OCI-LY7 (cell line): ENCODE data around the gene UBE4A. TPM values are rescaled to one million over a fixed set of nuclear protein-coding genes. Genes with fewer than 3 reads are reported as not detected.

Source experiments
- BruUV-seq: library from RNA; stranded (reverse); fragments of 400-500 nt; replicated peaks from 2 replicates; lab custom pipeline; 2021; lab: Mats Ljungman, UMichigan
- CTCF ChIA-PET: fragments of 300-600 bp; sonication (Branson Sonifier 250); formaldehyde crosslinking; loops from one replicate; lab custom pipeline; 2022; ENCODE audit warnings: antibody characterized with exemption; ENCODE audit not compliant: unreplicated experiment; lab: Charles Lee
- POLR2A ChIA-PET: fragments of 300-600 bp; sonication (Branson Sonifier 250); formaldehyde crosslinking; loops from one replicate; lab custom pipeline; 2022; ENCODE audit warnings: antibody characterized with exemption; lab: Charles Lee
- DNase-seq: peaks from one replicate; pipeline ENCODE4 v3.0.0-alpha.2; 2015; ENCODE audit warnings: low spot score
- H2AFZ ChIP-seq: fragments of 200-600 bp; sonication (generic), shearing (Covaris generic); 2 replicates; pipeline ENCODE4 v1.6.1; 2014; ENCODE audit warnings: mild to moderate bottlenecking, antibody characterized with exemption, low read length, moderate library complexity
- H3K27ac ChIP-seq: fragments of 200-600 bp; sonication (generic); 2 replicates; pipeline ENCODE4 v1.5.1; 2014; ENCODE audit warnings: mixed run types, low read depth, mild to moderate bottlenecking, moderate library complexity, low read length, inconsistent platforms; ENCODE audit not compliant: poor library complexity, severe bottlenecking
- H3K36me3 ChIP-seq: fragments of 200-600 bp; sonication (generic); 2 replicates; pipeline ENCODE4 v1.6.1; 2014; ENCODE audit warnings: mild to moderate bottlenecking, antibody characterized with exemption, low read length, moderate library complexity, mixed read lengths; ENCODE audit not compliant: insufficient read depth
- H3K4me1 ChIP-seq: fragments of 200-600 bp; sonication (generic); 2 replicates; pipeline ENCODE4 v1.5.1; 2014; ENCODE audit warnings: mild to moderate bottlenecking, low read length; ENCODE audit not compliant: insufficient read depth, poor library complexity, severe bottlenecking
- H3K4me2 ChIP-seq: fragments of 200-600 bp; sonication (generic); 2 replicates; pipeline ENCODE4 v1.6.1; 2014; ENCODE audit warnings: mild to moderate bottlenecking, low read length
- H3K4me3 ChIP-seq: fragments of 200-600 bp; sonication (generic); 2 replicates; pipeline ENCODE4 v1.5.1; 2014; ENCODE audit warnings: mild to moderate bottlenecking, low read depth, low read length; ENCODE audit not compliant: poor library complexity, severe bottlenecking
- H3K79me2 ChIP-seq: fragments of 200-600 bp; sonication (generic); 2 replicates; pipeline ENCODE4 v1.6.1; 2016; ENCODE audit warnings: low read depth, mild to moderate bottlenecking, low read length, moderate library complexity, mixed read lengths; ENCODE audit not compliant: insufficient read depth
- H3K9me2 ChIP-seq: fragments of 200-600 bp; sonication (generic); 2 replicates; pipeline ENCODE4 v1.6.1; 2016; ENCODE audit warnings: mild to moderate bottlenecking, low read length, mixed read lengths; ENCODE audit not compliant: insufficient read depth
- H3K9me3 ChIP-seq: fragments of 200-600 bp; sonication (generic); 2 replicates; pipeline ENCODE4 v1.6.1; 2014; ENCODE audit warnings: mild to moderate bottlenecking, mixed run types, low read length, mixed read lengths
- H4K20me1 ChIP-seq: fragments of 200-600 bp; sonication (generic); 2 replicates; pipeline ENCODE4 v1.6.1; 2014; ENCODE audit warnings: mild to moderate bottlenecking, antibody characterized with exemption, low read length, moderate library complexity, mixed read lengths; ENCODE audit not compliant: insufficient read depth
- CTCF ChIP-seq: fragments of 200-600 bp; sonication (generic); conservative IDR thresholded peaks from 2 replicates; pipeline ENCODE4 v1.5.1; 2014; ENCODE audit warnings: mild to moderate bottlenecking, antibody characterized with exemption, low read length, moderate library complexity, mixed read lengths
- EZH2phosphoT487 ChIP-seq: fragments of 200-600 bp; sonication (generic); IDR thresholded peaks from 2 replicates; pipeline ENCODE4 v1.6.1; 2018; ENCODE audit warnings: low read depth, borderline replicate concordance, mild to moderate bottlenecking, mixed run types, antibody characterized with exemption, low read length, moderate library complexity, mixed read lengths
- intact Hi-C: fragments of 100-400 bp; cut with micrococcal nuclease; formaldehyde crosslinking; loops from one replicate; pipeline ENCODE4 v1.10.0; 2022; ENCODE audit not compliant: unreplicated experiment
- total RNA-seq, 2 experiments: library from RNA; depleted of rRNA in 1 of 2; stranded (reverse); fragments of >200 nt in 1 of 2; shearing (Covaris generic) in 1 of 2; gene quantifications; 2 replicates each; pipeline ENCODE4 v1.2.3, GENCODE V29; 2014 to 2022

Gene UBE4A
- total RNA-seq, 2 experiments from 2014 or later = 28.0 to 38.4 TPM

- Histone ChIP-seq H3K79me2 (no peaks in the 10 kb centered on the region), H3K4me3 (no peak overlapping the region), H3K4me2 (no peak overlapping the region), H4K20me1 (no peaks in the 10 kb centered on the region), H3K9me2 (no peaks in the 10 kb centered on the region), H3K27ac (no peak overlapping the region), H3K9me3 (no peaks in the 10 kb centered on the region), H3K4me1 (no peaks in the 10 kb centered on the region), H2AFZ (no peak overlapping the region), H3K36me3 (peaks cover 8% of the 10 kb centered on the region)
- DNase-seq = no peak
- TF ChIP-seq EZH2phosphoT487 = no peak
- TF ChIP-seq CTCF = no peak
- no TSS peak for BruUV-seq
- CTCF ChIA-PET = no interaction called here
- POLR2A ChIA-PET = interaction anchor here (0.6 to 1.1 kb wide), 4 partner anchors 13 to 690 kb away, joined by 3 to 6 read pairs (median 4); no protein-coding TSS in a partner anchor
- intact Hi-C loops = no loop called here
These were observed 59.4 kb downstream of the UBE4A start for GRCh38 chr11:118418766-118419165.

GRCh38 chr11:118427707-118428106 lies 68.3 kb downstream of the UBE4A start:
- Histone ChIP-seq H3K9me3 (no peaks in the 10 kb centered on the region), H3K9me2 (no peaks in the 10 kb centered on the region), H2AFZ (no peak overlapping the region), H3K4me1 (peaks cover 5% of the 10 kb centered on the region), H4K20me1 (no peaks in the 10 kb centered on the region), H3K27ac (no peak overlapping the region), H3K4me3 (no peak overlapping the region), H3K4me2 (no peak overlapping the region), H3K79me2 (no peaks in the 10 kb centered on the region), H3K36me3 (no peaks in the 10 kb centered on the region)
- CTCF ChIA-PET = no interaction called here
- POLR2A ChIA-PET = interaction anchor here (0.8 to 1.0 kb wide), 2 partner anchors 8 to 23 kb away, joined by 3 read pairs; partner anchors contain the start of gene KMT2A
- TF ChIP-seq CTCF (no peak), EZH2phosphoT487 (no peak)
- intact Hi-C loops = no loop called here
- BruUV-seq = no TSS peak
- DNase-seq = no peak

GRCh38 chr11:118430956-118431355 lies 71.6 kb downstream of the UBE4A start:
- no TSS peak for BruUV-seq
- Histone ChIP-seq H3K79me2 (no peaks in the 10 kb centered on the region), H3K9me2 (no peaks in the 10 kb centered on the region), H2AFZ (no peak overlapping the region), H3K36me3 (no peaks in the 10 kb centered on the region), H3K27ac (no peak overlapping the region), H4K20me1 (no peaks in the 10 kb centered on the region), H3K4me2 (no peak overlapping the region), H3K9me3 (no peaks in the 10 kb centered on the region), H3K4me1 (peaks cover 18% of the 10 kb centered on the region), H3K4me3 (no peak overlapping the region)
- no peak for TF ChIP-seq EZH2phosphoT487
- peak; percentile 39 for TF ChIP-seq CTCF
- intact Hi-C loops = no loop called here
- DNase-seq = no peak
- CTCF ChIA-PET = no interaction called here
- POLR2A ChIA-PET = interaction anchor here (0.6 to 1.8 kb wide), 4 partner anchors 18 to 814 kb away, joined by 3 to 5 read pairs (median 4); no protein-coding TSS in a partner anchor
